Measurements from ENCODE around the gene SERPINB6. TPM values are rescaled to one million over a fixed set of nuclear protein-coding genes. Genes with fewer than 3 reads are reported as not detected.
"Not testable (repeated sequence)": the region's sequence is repeated elsewhere in the genome, so short reads cannot be mapped to it uniquely, and the experiment has no call there.

Gene SERPINB6
- total RNA-seq, 1 donor from 2014 or later: 108 TPM

DNA sequence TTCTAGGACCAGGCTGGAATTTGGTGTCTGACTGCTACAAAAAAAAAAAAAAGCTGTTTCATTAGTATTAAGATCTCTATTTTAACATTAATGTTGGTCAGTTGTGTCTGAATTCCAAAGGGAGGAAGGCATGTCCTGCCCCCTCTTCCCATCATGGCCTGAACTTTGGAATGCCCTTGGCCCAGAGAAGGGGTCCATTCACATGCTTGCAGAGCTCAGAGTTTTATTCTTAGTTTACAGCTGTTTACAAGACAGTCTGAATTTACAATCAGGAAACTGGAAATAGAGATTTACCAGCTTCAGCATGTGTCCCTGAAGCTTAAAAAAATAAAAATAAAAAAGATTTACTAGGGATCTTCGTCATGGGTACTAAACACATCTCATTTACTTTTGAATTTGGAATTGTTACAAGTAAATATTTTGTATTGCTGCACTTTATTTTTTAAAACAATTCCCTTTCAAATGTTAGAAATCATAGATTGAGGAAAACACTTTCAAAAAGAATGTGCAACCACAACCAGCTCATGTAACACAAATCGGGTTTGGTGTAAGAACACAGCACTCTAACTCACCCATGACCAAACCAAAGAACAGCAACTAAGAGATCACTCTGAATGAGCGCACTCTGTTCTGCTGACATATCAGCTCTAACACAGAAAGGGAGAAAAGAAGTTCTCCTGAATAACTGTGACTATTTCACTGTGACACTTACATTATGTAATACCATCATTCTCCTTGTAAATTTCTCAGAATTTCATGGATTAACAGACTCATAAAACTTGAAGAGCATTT is 6.6 kb upstream of the SERPINB6 start:
- DNase-seq (ENCODE audit: low read depth in 2 of 2): no peak

DNA sequence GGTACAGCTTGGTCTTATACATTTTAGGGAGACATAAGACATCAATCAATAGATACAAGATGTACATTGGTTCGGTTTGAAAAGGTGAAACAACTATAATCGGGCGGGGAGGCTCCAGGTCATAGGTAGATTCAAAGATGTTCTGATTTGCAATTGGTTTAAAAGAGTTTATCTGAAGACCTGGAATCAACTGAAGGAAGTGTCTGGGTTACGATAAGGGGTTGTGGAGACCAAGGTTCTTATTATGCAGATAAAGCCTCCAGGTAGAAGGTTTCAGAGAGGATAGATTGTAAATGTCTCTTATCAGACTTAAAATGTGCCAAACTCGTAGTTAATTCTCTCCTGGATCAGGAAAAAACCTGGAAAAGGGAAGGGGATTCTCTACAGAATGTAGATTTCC is 5.9 kb upstream of the SERPINB6 start:
- DNase-seq (ENCODE audit: low read depth in 2 of 2): no peak

DNA sequence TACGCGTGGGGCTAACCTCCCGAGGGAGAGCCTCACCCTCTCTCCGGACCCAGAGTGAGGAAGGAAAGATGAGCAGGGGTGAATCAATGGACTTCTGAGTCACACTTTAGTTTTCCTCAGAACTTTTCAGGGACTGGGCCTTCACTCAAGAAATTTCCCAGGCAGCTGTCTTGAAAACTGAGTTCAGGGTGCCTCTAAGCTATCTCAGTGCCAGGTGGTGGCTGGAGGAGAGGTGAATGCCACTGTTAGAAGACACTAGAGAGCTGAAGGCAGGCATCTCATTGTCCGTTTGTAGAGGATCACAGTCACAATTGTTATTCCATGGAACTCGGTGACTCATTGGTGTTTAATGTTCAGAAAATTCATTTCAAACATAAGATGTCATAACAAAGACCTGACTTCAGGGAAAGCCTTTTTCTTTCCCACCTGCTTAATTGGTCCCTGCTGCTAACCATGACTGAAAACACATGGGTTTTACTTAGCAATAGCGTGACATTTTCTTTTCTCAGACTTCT is 5.3 kb upstream of the SERPINB6 start:
- DNase-seq (ENCODE audit: low read depth in 2 of 2): peak in 1 of 2 donors; percentile 81

DNA sequence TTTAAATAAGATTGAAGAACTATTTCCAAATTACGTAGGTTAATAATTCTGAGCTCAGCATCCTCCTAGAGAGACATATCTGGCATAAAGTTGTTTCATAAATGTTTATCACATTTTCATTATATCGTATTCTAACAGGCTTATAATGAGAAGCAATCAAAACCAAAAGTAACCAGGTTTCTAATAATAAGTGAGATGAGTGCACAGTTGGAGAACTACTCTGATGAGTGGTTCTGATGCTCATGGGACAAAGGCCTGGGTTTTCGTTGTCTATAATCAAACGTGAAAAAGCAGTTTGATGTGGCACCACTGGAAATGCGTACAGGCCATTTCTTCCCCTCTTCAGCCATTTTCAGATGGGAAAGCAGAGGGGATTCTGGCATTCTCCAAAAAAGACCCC is 4.7 kb upstream of the SERPINB6 start:
- DNase-seq (ENCODE audit: low read depth in 2 of 2): no peak

DNA sequence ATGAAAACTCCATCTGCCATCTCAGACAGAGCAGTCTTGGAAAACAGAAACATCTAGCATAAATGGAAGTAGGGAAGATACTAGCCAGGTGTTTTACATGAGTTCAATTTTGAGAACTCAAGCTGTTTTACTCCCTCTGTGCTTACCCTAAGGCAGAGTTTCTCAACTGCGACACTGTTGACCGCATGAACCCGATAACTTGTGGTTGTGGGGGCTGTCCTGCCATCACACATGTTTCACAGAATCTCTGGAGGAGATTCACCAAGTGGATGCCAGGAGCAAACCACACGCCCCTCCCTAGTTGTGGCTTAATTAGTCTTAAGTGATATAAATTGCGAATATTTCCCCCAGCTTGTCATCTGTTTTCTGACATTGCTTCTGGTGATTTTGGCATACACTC is 2.3 kb upstream of the SERPINB6 start:
- no peak for DNase-seq (ENCODE audit: low read depth in 2 of 2)

DNA sequence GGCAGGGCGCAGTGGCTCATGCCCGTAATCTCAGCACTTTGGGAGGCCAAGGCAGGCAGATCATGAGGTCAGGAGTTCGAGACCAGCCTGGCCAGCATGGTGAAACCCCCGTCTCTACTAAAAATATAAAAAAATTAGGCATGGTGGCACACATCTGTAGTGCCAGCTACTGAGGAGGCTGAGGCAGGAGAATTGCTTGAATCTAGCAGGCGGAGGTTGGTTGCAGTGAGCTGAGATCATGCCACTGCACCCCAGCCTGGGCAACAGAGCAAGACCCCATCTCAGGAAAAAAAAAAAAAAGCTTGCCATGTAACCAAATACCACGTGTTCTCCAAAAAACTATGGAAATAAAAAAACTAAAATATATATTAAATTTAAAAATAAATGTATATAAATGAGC is 1.8 kb upstream of the SERPINB6 start:
- DNase-seq (ENCODE audit: low read depth in 2 of 2): not testable (repeated sequence)

DNA sequence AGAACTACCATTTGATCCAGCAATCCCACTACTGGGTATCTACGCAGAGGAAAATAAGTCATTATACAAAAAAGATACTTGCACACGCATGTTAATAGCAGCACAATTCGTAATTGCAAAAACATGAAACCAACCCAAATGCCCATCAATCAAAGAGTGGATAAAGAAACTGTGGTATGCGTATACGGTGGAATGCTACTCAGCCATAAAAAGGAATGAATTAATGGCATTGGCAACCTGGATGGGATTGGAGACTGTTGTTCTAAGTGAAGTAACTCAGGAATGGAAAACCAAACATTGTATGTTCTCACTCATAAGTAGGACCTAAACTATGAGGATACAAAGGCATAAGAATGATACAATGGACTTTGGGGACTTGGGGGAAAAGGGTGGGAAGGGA is 1.3 kb upstream of the SERPINB6 start:
- not testable (repeated sequence) for DNase-seq (ENCODE audit: low read depth in 2 of 2)

DNA sequence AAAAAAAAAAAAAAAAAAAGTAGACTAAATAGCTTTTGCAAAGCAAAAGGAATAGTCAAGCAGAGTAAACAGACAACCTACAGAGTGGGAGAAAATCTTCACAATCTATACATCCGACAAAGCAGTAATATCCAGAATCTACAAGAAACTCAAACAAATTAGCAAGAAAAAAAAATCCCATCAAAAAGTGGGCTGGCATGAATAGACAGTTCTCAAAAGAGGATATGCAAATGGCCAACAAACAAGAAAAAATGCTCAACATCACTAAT is 786 bp upstream of the SERPINB6 start:
- not testable (repeated sequence) for DNase-seq (ENCODE audit: low read depth in 2 of 2)

DNA sequence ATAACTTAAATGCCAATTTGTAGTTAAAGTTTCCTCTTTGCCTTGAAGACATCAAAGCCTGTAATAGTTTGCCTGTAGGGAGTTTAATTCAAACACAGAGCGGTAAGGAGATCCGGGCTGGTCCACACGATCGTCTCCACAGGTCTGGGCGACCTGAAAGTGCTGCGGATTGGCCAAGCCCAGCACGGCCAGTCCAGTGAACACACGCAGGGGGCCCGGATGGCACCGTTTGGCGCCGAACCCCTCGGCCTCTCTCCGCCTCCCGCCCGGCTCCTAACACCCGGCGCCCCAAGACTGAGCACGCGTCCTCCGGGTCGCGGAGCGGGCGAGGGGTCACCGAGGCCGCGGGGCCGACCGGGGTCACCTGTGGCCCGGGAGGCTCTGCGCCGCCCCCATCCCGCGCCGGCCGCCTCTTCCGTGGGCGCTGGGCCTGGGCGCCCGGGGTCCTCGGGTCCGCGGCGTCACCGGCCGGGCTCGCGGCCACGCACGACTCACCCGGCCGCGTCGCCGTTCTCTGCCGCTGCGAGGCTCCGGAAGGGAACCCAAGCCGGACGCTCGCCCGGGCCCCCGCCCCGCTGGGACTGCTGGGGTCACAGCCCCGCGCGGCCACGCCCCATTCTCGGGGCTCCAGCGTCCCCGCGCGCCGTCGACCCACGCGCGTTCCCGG is 481 bp downstream of the SERPINB6 start:
- DNase-seq (ENCODE audit: low read depth in 2 of 2): peak in 1 of 2 donors; percentile 72

DNA sequence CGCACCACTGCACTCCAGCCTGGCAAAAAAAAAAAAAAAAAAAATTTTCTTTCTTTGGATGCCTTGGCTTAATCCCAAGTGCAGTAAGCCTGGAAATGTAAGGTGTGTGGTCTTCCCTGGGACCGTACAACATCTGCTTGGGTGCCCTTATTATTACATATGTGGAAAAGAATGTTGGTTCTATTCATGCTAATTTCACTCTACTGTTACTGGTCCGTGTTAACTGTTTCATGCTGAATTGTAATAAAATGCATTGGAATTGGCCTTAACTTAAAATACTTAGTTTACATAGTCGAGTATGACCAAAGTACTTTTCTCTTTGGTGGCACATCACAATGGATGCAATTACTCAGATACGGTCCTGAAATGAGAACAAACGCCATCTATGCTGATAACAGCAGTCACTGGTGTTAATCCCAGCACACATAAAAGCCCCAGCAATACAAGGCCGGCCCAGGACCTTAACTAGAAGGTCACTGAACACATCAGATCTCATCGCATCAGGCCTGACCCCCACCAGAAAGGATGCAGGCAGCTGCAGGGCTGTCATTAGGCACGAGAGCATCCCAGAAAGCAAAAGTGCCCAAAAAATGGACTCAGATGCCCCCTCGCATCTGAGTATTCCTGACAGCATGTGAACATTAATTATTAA is 1.2 kb downstream of the SERPINB6 start:
- DNase-seq (ENCODE audit: low read depth in 2 of 2): peak in 1 of 2 donors; percentile 34

DNA sequence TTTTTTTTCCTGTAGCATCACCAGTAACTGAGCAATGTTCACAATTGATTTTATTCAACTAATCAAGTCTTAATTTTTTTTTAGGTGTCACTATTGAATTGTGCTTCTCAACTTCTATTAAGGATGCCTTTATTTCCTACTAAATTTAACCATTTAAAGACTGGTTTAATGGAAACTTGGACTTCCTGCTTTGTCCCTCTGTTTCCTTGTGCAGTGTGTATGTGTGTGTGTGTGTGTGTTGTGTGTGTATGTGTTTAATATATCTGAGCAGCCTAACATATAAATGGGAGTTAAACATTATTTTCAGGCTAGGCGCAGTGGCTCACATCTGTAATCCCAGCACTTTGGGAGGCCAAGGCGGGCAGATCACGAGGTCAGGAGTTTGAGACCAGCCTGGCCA is 1.8 kb downstream of the SERPINB6 start:
- no peak for DNase-seq (ENCODE audit: low read depth in 2 of 2)

DNA sequence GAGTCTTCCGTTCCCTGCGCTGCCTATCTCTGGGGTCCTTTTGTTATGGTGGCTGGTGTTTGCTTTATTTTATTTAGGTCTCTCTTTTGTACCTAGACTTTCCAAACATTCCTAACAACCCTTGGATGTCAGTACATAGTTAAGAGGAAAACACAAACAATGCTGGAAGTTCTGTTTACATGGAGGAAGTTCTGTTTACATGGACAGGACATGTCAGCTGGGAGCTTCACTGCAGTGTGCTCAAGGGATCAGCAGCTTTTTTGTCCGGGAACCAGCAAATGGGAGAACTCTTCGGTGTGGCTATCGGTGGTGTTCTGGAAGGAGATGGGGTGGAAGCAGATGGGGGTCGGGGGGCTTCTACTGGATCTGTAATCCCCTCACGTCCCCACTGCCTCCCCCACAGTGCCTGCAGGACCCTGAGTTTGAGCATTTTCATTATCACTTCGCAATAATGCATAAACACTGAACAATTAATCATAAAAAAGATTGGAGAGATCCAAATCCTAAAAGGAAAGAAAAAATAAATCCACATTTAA is 2.7 kb downstream of the SERPINB6 start:
- DNase-seq (ENCODE audit: low read depth in 2 of 2): no peak

DNA sequence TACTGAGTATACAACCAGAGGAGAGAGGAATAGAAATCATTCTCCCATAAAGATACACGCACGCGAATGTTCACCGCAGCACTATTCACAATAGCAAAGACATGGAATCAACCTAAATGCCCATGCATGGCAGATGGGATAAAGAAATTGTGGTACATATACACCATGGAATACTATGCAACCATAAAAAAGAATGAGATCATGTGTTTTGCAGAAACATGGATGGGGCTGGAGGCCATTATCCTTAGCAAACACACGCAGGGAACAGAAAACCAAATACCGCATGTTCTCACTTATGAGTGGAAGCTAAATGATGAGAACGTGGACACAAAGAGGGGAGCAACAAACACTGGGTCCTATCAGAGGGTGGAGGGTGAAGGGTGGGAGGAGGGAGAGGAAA is 3.4 kb downstream of the SERPINB6 start:
- no peak for DNase-seq (ENCODE audit: low read depth in 2 of 2)

DNA sequence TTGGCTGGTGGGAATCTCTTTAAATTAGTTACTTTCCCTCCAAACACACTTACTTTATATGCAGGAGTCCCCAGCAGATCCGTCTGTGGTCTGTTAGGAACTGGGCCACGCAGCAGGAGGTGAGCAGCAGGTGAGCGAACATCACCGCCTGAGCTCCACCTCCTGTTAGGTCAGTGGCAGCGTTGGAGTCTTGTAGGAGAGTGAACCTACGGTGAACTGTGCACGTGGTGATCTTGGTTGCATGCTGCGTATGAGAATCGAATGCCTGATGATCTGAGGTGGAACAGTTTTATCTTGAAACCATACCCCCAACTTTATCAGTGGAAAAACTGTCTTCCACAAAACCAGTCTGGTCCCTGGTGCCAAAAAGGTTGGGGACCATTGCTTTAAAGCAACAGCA is 5.0 kb downstream of the SERPINB6 start:
- DNase-seq (ENCODE audit: low read depth in 2 of 2): no peak

DNA sequence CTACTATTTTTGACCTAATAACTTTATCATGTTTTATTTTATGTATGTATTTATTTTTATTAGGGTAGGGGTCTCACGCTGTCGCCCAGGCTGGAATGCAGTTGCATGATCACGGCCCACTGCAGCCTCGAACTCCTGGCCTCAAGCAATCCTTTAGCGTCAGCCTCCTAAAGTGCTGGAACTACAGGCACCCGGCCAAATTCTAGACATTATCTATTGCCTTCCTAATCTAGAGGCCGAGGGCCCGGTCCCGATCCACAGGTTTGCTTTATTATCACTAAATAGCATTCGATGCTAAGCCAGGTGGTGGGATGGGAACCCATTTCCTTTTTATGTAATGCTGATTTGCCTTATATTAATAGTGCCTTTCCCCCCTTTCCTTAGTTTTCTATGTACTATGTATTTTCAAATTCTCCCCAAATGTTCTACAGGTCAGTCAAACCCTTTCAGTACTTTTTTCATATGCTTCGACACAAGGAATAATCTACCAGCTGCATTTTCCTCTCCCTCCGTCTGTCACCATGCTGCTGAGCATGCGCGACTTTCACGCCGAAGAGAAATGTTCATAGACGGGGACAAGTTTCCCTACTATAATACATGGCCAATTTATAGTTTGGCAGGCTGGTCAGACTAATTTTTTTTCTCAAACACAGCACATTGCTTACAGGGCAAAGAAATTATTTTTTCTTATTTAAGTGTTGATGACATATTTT is 6.4 kb downstream of the SERPINB6 start:
- DNase-seq (ENCODE audit: low read depth in 2 of 2): no peak

DNA sequence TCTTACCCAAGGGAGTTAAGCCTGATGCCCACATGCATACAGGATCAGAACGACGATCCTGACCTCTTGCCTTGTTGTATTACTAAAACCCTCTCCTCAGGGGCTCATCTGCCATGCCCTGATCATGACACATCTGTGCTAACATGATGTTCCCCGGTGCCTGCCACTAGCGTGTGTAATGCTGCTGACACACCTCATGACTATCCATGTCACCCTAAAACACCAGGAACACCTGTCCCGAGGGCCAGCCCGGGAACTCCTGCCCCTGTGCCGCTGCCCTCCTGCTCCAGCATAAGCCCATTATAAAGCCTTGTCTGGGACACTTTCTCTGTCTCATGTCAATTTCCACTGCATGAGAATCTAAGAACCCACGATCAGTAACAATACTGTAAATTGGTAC is 7.6 kb downstream of the SERPINB6 start:
- no peak for DNase-seq (ENCODE audit: low read depth in 2 of 2)

DNA sequence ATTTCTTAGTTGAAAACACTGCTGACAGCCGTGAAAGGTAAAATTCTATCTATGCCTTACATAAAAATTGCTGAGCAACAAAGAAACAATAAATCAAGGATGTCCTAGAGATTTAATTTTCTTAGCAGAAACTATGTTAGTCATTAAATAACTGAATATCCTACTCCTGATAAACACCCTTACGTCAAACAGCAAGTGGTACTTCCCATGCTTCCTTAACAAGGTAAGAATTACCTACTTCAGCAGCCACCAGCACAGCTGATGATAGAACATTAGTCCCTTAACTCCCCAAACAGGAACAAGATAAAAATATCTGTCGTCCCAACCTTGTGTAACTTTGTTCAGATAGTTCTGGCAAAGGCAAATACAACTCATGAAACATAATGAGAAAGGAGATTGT is 8.7 kb downstream of the SERPINB6 start:
- no peak for DNase-seq (ENCODE audit: low read depth in 2 of 2)

DNA sequence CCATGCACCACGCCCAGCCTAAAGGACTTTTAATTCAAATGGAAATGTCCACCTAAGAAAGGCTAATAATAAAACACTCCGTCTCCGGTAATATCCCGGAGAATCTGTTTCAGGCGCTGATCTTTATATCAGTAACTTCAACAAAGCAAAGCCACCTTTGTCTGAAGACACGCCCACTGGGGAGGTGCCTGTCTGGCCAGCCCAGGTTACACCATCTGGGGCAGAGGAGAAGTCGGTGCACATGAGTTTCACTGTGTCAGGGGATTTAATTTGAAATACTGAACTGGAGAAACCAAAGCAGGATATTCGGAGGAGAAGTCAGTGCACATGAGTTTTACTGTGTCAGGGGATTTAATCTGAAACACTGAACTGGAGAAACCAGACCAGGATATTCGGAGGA is 9.4 kb downstream of the SERPINB6 start:
- no peak for DNase-seq (ENCODE audit: low read depth in 2 of 2)

DNA sequence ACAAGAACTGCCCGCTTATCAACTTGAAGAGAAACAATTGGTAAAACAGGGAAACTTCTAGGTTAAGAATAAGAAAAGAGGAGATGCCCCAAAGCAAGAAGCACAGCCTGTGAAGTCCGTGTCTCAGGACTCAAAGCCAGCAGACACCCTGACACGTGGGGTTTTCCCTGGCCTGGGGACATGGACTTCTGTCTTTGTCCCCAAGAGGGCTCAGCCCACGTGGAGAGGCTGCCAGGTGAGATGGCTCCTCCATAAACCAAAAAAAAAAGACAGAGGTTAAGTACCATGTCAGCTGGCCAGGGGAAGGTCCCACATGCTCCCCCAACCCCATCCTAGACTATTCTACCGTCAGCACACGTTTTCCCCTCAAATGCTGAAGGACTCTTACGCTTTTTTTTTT is 9.9 kb downstream of the SERPINB6 start:
- no peak for DNase-seq (ENCODE audit: low read depth in 2 of 2)

DNA sequence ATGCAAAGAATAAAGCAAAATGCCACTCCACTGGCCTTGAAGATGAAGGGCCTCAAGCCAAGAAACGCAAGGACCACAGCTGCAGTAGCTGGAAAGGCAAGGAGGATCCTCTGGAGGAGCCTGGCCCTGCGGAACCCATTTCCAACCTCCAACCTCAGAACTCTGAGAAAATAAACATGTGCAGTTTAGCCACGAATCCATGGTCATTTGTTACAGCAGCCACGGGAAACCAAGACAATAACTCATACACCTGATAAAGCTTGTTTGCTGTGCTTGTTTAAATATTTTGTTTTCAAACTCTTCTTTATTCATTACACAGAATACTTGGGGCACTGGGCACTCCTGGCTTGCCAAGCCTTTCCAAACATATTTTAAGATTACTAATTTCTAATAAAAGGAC is 10.4 kb downstream of the SERPINB6 start:
- DNase-seq (ENCODE audit: low read depth in 2 of 2): peak in 1 of 2 donors; percentile 50

DNA sequence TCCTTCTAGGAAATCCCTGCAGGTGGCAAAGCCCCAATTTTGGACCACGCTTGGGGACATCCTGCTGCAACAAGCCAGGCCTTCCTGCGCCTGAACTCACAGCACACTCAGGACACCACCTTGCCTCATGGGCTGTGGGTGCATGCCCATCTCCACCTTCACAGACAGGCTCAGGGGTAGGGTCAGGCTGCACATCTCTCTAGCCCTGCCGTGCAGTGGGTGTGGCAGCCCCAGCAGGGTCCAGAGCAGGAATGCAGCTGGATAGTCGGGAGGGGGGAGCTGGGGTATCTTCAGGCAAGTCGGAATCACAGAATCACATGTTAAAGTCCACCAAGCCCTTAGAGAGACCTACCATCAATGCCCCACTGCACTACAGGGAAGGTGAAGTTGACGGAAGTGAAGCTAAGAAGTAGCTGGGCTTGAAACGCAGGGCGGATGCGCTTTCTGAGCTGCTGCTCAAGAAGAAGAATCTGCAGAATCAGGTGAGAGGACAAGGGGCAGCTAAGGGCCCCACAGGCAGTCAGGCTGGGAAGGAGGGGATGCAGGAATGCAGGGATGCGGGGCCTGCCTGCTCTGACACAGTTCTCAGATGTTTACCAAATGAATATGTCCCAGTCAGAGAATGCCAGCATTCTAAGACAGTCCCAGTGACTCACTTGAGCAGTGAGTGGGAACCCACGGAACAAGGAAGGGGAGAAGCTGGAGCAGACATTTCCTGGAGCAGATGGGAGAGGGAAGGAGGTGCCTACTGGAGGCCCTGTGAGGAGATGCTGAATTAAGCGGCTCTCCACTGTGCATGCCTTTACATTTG is 11.3 kb downstream of the SERPINB6 start:
- peak in 1 of 2 donors; percentile 82 for DNase-seq (ENCODE audit: low read depth in 2 of 2)
